GM12878 (cell line): Measurements from ENCODE around the gene EEF1G. TPM values are rescaled to one million over a fixed set of nuclear protein-coding genes. Genes with fewer than 3 reads are reported as not detected.

ENCODE experiments used
- ATAC-seq: fragments of 200-7000 bp; cut with Tn5 transposase; 3 replicates; pipeline ENCODE4 v1.9.1; 2020; ENCODE audit warnings: mild to moderate bottlenecking, moderate library complexity
- BruUV-seq: library from RNA; stranded (reverse); fragments of 400-500 nt; replicated peaks from 2 replicates; lab custom pipeline; 2021; lab: Mats Ljungman, UMichigan
- CTCF ChIA-PET: fragments of 300-600 bp; sonication (Branson Sonifier 250); formaldehyde crosslinking; extraction: SDS; loops from one replicate; lab custom pipeline; 2021; ENCODE audit warnings: inconsistent platforms; lab: Yijun Ruan, JAX
- POLR2A ChIA-PET: fragments of 350-600 bp; formaldehyde crosslinking; extraction: SDS; loops from one replicate; lab custom pipeline; 2021; ENCODE audit warnings: inconsistent platforms; lab: Charles Lee
- RAD21 ChIA-PET: fragments of 300-600 bp; sonication (Branson Sonifier 250); formaldehyde crosslinking; loops from one replicate; lab custom pipeline; 2023; ENCODE audit warnings: antibody characterized with exemption; ENCODE audit not compliant: unreplicated experiment; lab: Charles Lee
- SMC1A ChIA-PET: fragments of 300-600 bp; sonication (Branson Sonifier 250); formaldehyde crosslinking; loops from one replicate; lab custom pipeline; 2023; ENCODE audit not compliant: unreplicated experiment, uncharacterized antibody; lab: Charles Lee
- DNase-seq: peaks from one replicate; pipeline ENCODE4 v3.0.0-alpha.2; 2011; ENCODE audit warnings: low read depth, low spot score
- FAIRE-seq: peaks from 3 replicates; lab custom pipeline; 2011; peaks lifted over from hg19 to GRCh38; lab: Jason Lieb, UNC
- H2AFZ ChIP-seq: 2 replicates; pipeline ENCODE4 v1.6.0; 2011; ENCODE audit warnings: low read depth, low read length, control low read depth; ENCODE audit not compliant: control insufficient read depth
- H3K27ac ChIP-seq: 2 replicates; pipeline ENCODE4 v1.5.1; 2011; ENCODE audit warnings: control low read depth; ENCODE audit not compliant: control insufficient read depth, insufficient read depth
- H3K27me3 ChIP-seq, 2 experiments: replicated peaks in 1 of 2; 2 replicates each; pipeline versions ENCODE4 v1.6.0 to v1.6.1; 2011; ENCODE audit warnings: low read length in 1 of 2; ENCODE audit not compliant: control insufficient read depth in 2 of 2, insufficient read depth in 2 of 2
- H3K36me3 ChIP-seq, 2 experiments: 2 replicates each; pipeline ENCODE4 v1.5.1; 2011; ENCODE audit warnings: low read length in 1 of 2; ENCODE audit not compliant: control insufficient read depth in 2 of 2, insufficient read depth in 2 of 2
- H3K4me1 ChIP-seq: 2 replicates; pipeline ENCODE4 v1.6.1; 2011; ENCODE audit warnings: mild to moderate bottlenecking, low read length, moderate library complexity, mixed read lengths; ENCODE audit not compliant: control insufficient read depth, insufficient read depth
- H3K4me2 ChIP-seq: 2 replicates; pipeline ENCODE4 v1.6.0; 2011; ENCODE audit warnings: control low read depth; ENCODE audit not compliant: control insufficient read depth, insufficient read depth
- H3K4me3 ChIP-seq: fragments of 200-600 bp; sonication (generic); 2 replicates; pipeline ENCODE4 v1.5.1; 2016
- H3K79me2 ChIP-seq: 2 replicates; pipeline ENCODE4 v1.6.0; 2011; ENCODE audit warnings: low read length; ENCODE audit not compliant: control insufficient read depth, insufficient read depth
- H3K9ac ChIP-seq: 2 replicates; pipeline ENCODE4 v1.8.0; 2011; ENCODE audit warnings: low read length, control low read depth, mixed read lengths; ENCODE audit not compliant: control insufficient read depth, insufficient read depth
- H3K9me3 ChIP-seq: replicated peaks from 3 replicates; pipeline ENCODE4 v1.5.1; 2011; ENCODE audit warnings: mild to moderate bottlenecking, low read length; ENCODE audit not compliant: control insufficient read depth, insufficient read depth
- H4K20me1 ChIP-seq: 2 replicates; pipeline ENCODE4 v1.6.0; 2011; ENCODE audit not compliant: control insufficient read depth, insufficient read depth
- LARP7 ChIP-seq: fragments of 450-650 bp; IDR thresholded peaks from 2 replicates; pipeline ENCODE4 v1.6.1; 2017; ENCODE audit warnings: mild to moderate bottlenecking
- MYC ChIP-seq: IDR thresholded peaks from 2 replicates; pipeline ENCODE4 v1.6.1; 2011; ENCODE audit warnings: mild to moderate bottlenecking, low read length, moderate library complexity, inconsistent platforms; ENCODE audit not compliant: insufficient read depth, insufficient replicate concordance, insufficient read length, severe bottlenecking
- NBN ChIP-seq: fragments of 450-650 bp; IDR thresholded peaks from 2 replicates; pipeline ENCODE4 v1.6.1; 2016
- TCF12 ChIP-seq: IDR thresholded peaks from 2 replicates; pipeline ENCODE4 v1.6.1; 2011; ENCODE audit warnings: low read depth, mild to moderate bottlenecking, low read length
- WGBS: methylation state at CpG from one replicate; pipeline ENCODE4 v1.1.6; 2016; ENCODE audit warnings: low lambda C conversion rate; ENCODE audit not compliant: insufficient replicate concordance, insufficient coverage; ENCODE audit errors: missing lambda C conversion rate; 5-methylcytosine and 5-hydroxymethylcytosine counted together
- in situ Hi-C: fragments of 300-500 bp; cut with MboI; formaldehyde crosslinking; loops from 9 replicates; pipeline ENCODE4 v1.14.3; 2018; ENCODE audit warnings: mixed read lengths
- intact Hi-C: fragments of 100-400 bp; cut with micrococcal nuclease; formaldehyde crosslinking; loops from one replicate; pipeline ENCODE4 v1.14.2; 2022; ENCODE audit not compliant: unreplicated experiment
- polyA plus RNA-seq, 11 experiments: library from polyadenylated mRNA; depleted of rRNA in 4 of 11; unstranded in 6 of 11; stranded (reverse) in 5 of 11; fragments of >200 nt; fragmentation: Nextera tagmentation in 4 of 11; fragmentation: Illumina TruSeq in 1 of 11; extraction: Ambion mirVana in 4 of 11; extraction: Trizol in 1 of 11; gene quantifications; 1 replicate in 1 of 11; 2 replicates in 10 of 11; pipeline versions ENCODE4 v1.2.1 to v1.2.3, GENCODE V29; 2011 to 2016; ENCODE audit warnings: inconsistent platforms in 2 of 11, missing spikeins in 2 of 11, low read depth in 1 of 11
- total RNA-seq, 4 experiments: library from RNA; depleted of rRNA in 3 of 4; stranded (reverse); fragments of >200 nt in 3 of 4; fragmentation: Illumina TruSeq in 1 of 4; extraction: Trizol in 1 of 4; gene quantifications; 2 replicates each; pipeline versions ENCODE4 v1.2.1 to v1.2.3, GENCODE V29; 2013 to 2021

EEF1G gene
- total and polyA plus RNA-seq, 10 of the 15 experiments (the other 5 are each of a cell fraction or from before 2014, with no cell fraction given), result 850 to 2,739 (median 2,277) TPM

DNA sequence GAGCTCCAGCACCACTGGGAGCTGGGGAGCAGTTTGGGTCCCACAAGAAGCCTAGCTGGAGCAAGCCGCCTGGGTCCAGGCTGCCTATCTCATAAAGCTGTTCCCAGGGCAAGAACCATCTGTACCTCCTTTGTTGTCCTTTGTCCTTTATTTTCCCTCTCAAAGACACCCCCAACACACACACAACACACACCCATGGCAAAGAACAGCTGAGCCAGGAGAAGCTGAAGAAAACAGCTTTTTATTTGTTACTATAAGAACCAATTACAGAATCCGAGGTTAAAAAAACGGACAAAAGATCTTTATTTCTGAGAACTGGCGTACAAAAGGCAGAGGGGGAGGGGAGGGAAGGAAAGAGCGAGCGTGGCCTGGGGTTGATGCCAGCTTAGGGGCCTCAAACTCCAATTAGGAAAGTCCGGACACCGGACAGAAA is 19.3 kb upstream of the EEF1G start:
- Histone ChIP-seq H4K20me1 (no peaks in the 10 kb centered on the region; the same call in 1 of the 2 replicates), H3K9ac (no peak overlapping the region), H2AFZ (no peak overlapping the region), H3K4me1 (peaks cover 11% of the 10 kb centered on the region), H3K9me3 (no peaks in the 10 kb centered on the region), H3K79me2 (peaks cover 23% of the 10 kb centered on the region), H3K27me3 (no peaks in the 10 kb centered on the region), H3K36me3 (peaks cover 32 to 44% of the 10 kb centered on the region in 2 experiments), H3K4me3 (no peak overlapping the region), H3K4me2 (peak overlapping the region; percentile 86), H3K27ac (no peak overlapping the region)
- no peak for TF ChIP-seq LARP7
- no peak for TF ChIP-seq TCF12
- no peak for TF ChIP-seq MYC
- TF ChIP-seq NBN, result no peak
- BruUV-seq, result no TSS peak
- SMC1A ChIA-PET, result interaction anchor here (0.6 to 3.1 kb wide), 14 partner anchors 8 to 270 kb away, joined by 3 to 30 read pairs (median 6); partner anchors contain the start of genes B3GAT3, C11orf98, CSKMT and EEF1G
- CTCF ChIA-PET, result interaction anchor here (0.7 to 5.5 kb wide), 24 partner anchors 8 to 270 kb away, joined by 3 to 48 read pairs (median 12); partner anchors contain the start of genes B3GAT3, C11orf98, CSKMT and EEF1G
- DNase-seq, result no peak
- intact Hi-C loops, result loop anchor here (5.0 to 10.0 kb wide), 2 partner anchors 242 to 269 kb away; partner anchors contain the start of genes STX5, TEX54 and WDR74
- POLR2A ChIA-PET, result interaction anchor here (0.9 to 3.1 kb wide), 8 partner anchors 8 to 87 kb away, joined by 3 to 37 read pairs (median 12); partner anchors contain the start of genes B3GAT3, EEF1G, LBHD1 and MTA2
- 71% methylated on average over 8 of the region's 8 CpGs for WGBS
- no peak for ATAC-seq
- in situ Hi-C loops, result no loop called here
- RAD21 ChIA-PET, result interaction anchor here (1.3 to 3.5 kb wide), 13 partner anchors 7 to 168 kb away, joined by 4 to 36 read pairs (median 13); partner anchors contain the start of genes B3GAT3, EEF1G, INTS5 and LBHD1
- no peak for FAIRE-seq
